Retinal pigment epithelial cell (primary cell): ENCODE results near the gene AKAP9.
"Not testable (repeated sequence)": the region's sequence is repeated elsewhere in the genome, so short reads cannot be mapped to it uniquely, and the experiment has no call there.

Source experiments
- DNase-seq: peaks from one replicate; pipeline ENCODE4 v3.0.0-alpha.2; 2010; ENCODE audit warnings: low read depth
- H3K4me3 ChIP-seq: 2 replicates; pipeline ENCODE4 v1.5.1; 2011; ENCODE audit warnings: mild to moderate bottlenecking, low read length, control low read depth, moderate library complexity
- TF ChIP-seq, protein P1 (sequence below): conservative IDR thresholded peaks from 2 replicates; pipeline ENCODE4 v1.5.1; 2011; ENCODE audit warnings: low read depth, low read length, control low read depth, inconsistent platforms

Gene AKAP9

DNA sequence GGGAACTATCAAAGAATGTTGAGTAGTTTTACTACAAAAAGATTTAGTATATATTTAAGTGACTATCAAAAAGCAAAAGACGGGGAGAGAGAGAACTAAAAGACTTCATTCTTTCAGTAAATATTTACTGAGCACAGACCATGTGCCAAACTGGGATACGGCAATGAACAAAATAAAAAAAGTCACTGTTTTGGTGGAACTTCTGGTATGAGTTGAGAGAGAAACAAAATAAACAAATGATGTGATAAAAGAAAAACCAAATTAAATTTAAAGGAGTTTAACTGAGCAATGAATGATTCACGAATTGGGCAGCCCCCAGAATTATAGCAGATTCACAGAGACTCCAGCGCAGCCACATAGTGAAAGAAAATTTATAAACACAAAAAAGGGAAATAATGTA, 17.8 kb upstream of the AKAP9 start:
- no peak overlapping the region for H3K4me3 ChIP-seq

DNA sequence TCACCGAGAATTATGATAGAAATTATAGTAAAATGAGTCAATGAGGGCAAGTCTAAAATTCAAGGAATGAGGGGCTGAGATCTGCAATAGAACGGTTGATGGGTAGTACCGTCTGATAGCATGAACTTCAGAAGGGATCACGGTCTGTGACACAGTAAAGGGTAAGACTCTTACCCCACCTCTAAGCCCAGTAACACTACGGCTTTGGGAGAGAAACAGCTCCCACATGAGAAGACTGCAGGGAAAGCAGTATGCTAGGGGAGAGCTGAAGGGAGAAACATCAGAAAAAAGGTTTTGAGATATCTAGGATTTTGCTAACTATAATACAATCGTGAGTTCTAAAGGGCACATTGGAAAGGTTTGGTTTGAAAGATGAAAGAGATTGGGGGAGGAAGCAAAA, 12.8 kb upstream of the AKAP9 start:
- TF ChIP-seq, protein P1, sequence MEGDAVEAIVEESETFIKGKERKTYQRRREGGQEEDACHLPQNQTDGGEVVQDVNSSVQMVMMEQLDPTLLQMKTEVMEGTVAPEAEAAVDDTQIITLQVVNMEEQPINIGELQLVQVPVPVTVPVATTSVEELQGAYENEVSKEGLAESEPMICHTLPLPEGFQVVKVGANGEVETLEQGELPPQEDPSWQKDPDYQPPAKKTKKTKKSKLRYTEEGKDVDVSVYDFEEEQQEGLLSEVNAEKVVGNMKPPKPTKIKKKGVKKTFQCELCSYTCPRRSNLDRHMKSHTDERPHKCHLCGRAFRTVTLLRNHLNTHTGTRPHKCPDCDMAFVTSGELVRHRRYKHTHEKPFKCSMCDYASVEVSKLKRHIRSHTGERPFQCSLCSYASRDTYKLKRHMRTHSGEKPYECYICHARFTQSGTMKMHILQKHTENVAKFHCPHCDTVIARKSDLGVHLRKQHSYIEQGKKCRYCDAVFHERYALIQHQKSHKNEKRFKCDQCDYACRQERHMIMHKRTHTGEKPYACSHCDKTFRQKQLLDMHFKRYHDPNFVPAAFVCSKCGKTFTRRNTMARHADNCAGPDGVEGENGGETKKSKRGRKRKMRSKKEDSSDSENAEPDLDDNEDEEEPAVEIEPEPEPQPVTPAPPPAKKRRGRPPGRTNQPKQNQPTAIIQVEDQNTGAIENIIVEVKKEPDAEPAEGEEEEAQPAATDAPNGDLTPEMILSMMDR: no peak
- H3K4me3 ChIP-seq: no peak overlapping the region
- DNase-seq: no peak

More for the DNA sequence above, 17.8 kb upstream of the AKAP9 start:
- DNase-seq: no peak
- TF ChIP-seq, protein P1: no peak

GRCh38 chr7:91929463-91929862, 11.2 kb upstream of the AKAP9 start:
- TF ChIP-seq, protein P1: no peak
- H3K4me3 ChIP-seq: no peak overlapping the region
- DNase-seq: no peak

- TF ChIP-seq, protein P1: no peak
- DNase-seq: no peak
- H3K4me3 ChIP-seq: peak overlapping the region; percentile 89
Measured at GRCh38 chr7:91940171-91940570, 491 bp upstream of the AKAP9 start.

- TF ChIP-seq, protein P1: no peak
- DNase-seq: no peak
- H3K4me3 ChIP-seq: peak overlapping the region; percentile 89
Measured at GRCh38 chr7:91941450-91941849, 788 bp downstream of the AKAP9 start.

- H3K4me3 ChIP-seq: peak overlapping the region; percentile 89
- TF ChIP-seq, protein P1: no peak
- DNase-seq: no peak
Measured at GRCh38 chr7:91942312-91942711, 1.6 kb downstream of the AKAP9 start.

DNA sequence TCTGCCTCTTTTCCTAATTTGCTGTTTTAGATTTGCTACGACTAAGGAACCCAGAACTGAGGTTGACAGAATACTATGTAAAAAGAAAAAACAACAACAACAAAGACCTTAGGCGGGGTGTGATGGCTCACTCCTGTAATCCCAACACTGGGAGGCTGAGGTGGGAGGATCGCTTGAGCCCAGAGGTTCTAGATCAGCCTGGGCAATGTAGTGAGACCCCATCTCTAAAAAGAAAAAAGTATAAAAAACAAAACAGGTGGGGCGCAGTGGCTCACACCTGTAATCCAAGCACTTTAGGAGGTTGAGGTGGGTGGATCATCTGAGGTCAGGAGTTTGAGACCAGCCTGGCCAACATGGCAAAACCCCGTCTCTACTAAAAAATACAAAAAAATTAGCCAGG, 4.3 kb downstream of the AKAP9 start:
- not testable (repeated sequence) for H3K4me3 ChIP-seq, DNase-seq

DNA sequence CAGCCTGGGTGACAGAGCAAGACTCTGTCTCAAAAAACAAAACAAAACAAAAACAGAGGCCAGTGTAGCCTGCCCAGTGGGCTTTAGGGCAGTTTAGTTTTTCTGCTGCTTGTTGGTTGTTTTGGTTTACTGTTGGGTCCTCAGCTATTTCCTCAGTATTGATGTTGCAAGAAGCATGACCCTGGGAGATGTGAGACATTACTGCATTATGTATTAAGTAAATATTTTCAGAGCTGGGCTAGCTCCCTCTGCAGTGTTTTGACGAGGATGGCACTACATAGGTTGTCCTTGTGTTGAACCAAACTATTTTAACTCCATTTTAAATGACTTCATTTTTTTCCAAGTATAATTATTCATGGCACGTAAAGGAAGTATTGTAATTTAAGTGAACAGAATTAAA, 4.8 kb downstream of the AKAP9 start:
- no peak overlapping the region for H3K4me3 ChIP-seq
- TF ChIP-seq, protein P1: no peak
- no peak for DNase-seq
